Gastroesophageal sphincter (tissue), 3 donors: ENCODE data around the gene TP53AIP1.

Experiments
- EP300 ChIP-seq: sonication (generic); formaldehyde crosslinking; IDR thresholded peaks from one replicate; pipeline ENCODE4 v1.6.1; 2017; ENCODE audit warnings: antibody characterized with exemption, mild to moderate bottlenecking
- POLR2A ChIP-seq, 2 donors: fragments of 450-650 bp; IDR thresholded peaks; one replicate each; pipeline ENCODE4 v1.6.1; 2017; ENCODE audit warnings: antibody characterized with exemption in 2 of 2, mild to moderate bottlenecking in 2 of 2, moderate library complexity in 1 of 2
- POLR2AphosphoS5 ChIP-seq: sonication (generic); formaldehyde crosslinking; IDR thresholded peaks from one replicate; pipeline ENCODE4 v1.6.1; 2017; ENCODE audit warnings: antibody characterized with exemption
- TF ChIP-seq, protein P1 (sequence below), 4 experiments: fragments of 200-600 bp in 2 of 4; fragments of 450-650 bp in 2 of 4; sonication (generic) in 1 of 4; IDR thresholded peaks; one replicate each; pipeline ENCODE4 v1.5.1; 2017 to 2019; ENCODE audit warnings: antibody characterized with exemption in 4 of 4, mild to moderate bottlenecking in 2 of 4, moderate library complexity in 2 of 4

- TF ChIP-seq, protein P1, sequence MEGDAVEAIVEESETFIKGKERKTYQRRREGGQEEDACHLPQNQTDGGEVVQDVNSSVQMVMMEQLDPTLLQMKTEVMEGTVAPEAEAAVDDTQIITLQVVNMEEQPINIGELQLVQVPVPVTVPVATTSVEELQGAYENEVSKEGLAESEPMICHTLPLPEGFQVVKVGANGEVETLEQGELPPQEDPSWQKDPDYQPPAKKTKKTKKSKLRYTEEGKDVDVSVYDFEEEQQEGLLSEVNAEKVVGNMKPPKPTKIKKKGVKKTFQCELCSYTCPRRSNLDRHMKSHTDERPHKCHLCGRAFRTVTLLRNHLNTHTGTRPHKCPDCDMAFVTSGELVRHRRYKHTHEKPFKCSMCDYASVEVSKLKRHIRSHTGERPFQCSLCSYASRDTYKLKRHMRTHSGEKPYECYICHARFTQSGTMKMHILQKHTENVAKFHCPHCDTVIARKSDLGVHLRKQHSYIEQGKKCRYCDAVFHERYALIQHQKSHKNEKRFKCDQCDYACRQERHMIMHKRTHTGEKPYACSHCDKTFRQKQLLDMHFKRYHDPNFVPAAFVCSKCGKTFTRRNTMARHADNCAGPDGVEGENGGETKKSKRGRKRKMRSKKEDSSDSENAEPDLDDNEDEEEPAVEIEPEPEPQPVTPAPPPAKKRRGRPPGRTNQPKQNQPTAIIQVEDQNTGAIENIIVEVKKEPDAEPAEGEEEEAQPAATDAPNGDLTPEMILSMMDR (IDR thresholded peaks at IDR 0.05) = no peak
- TF ChIP-seq POLR2AphosphoS5 = no peak
- no peak for TF ChIP-seq POLR2A (IDR thresholded peaks at IDR 0.05)
- TF ChIP-seq EP300 = no peak
Measured at GRCh38 chr11:128916037-128916572, 26.6 kb downstream of the TP53AIP1 start.
